Measurements from ENCODE around the gene ADAP2.
"Not testable (repeated sequence)": the region's sequence is repeated elsewhere in the genome, so short reads cannot be mapped to it uniquely, and the experiment has no call there.

Gene ADAP2

GRCh38 chr17:30908717-30909420 lies 12.9 kb upstream of the ADAP2 start:
- H3K27ac ChIP-seq: no peak overlapping the region

GRCh38 chr17:30910151-30910550 lies 11.6 kb upstream of the ADAP2 start:
- not testable (repeated sequence) for H3K27ac ChIP-seq

More at GRCh38 chr17:30908717-30909420, 12.9 kb upstream of the ADAP2 start:
- no peak for TF ChIP-seq ZFX (IDR thresholded peaks at IDR 0.05; ENCODE audit: borderline replicate concordance)
- TF ChIP-seq CTCF (IDR thresholded peaks at IDR 0.05): no peak

GRCh38 chr17:30913955-30914354 lies 7.8 kb upstream of the ADAP2 start:
- TF ChIP-seq CTCF (IDR thresholded peaks at IDR 0.05): no peak

GRCh38 chr17:30915833-30916611 lies 5.7 kb upstream of the ADAP2 start:
- TF ChIP-seq ZFX (IDR thresholded peaks at IDR 0.05; ENCODE audit: borderline replicate concordance) (no peak), CTCF (IDR thresholded peaks at IDR 0.05) (no peak)
- H3K27ac ChIP-seq: no peak overlapping the region

More at GRCh38 chr17:30913955-30914354, 7.8 kb upstream of the ADAP2 start:
- H3K27ac ChIP-seq: no peak overlapping the region

GRCh38 chr17:30917050-30917449 lies 4.7 kb upstream of the ADAP2 start:
- H3K27ac ChIP-seq: no peak overlapping the region
- TF ChIP-seq ZFX (IDR thresholded peaks at IDR 0.05; ENCODE audit: borderline replicate concordance): no peak
- no peak for TF ChIP-seq CTCF (IDR thresholded peaks at IDR 0.05)

GRCh38 chr17:30920282-30920681 lies 1.5 kb upstream of the ADAP2 start:
- H3K27ac ChIP-seq: no peak overlapping the region
- TF ChIP-seq CTCF (IDR thresholded peaks at IDR 0.05) (no peak), ZFX (IDR thresholded peaks at IDR 0.05; ENCODE audit: borderline replicate concordance) (no peak)

- TF ChIP-seq ZFX (IDR thresholded peaks at IDR 0.05; ENCODE audit: borderline replicate concordance): no peak
- no peak for TF ChIP-seq CTCF (IDR thresholded peaks at IDR 0.05)
- peak overlapping the region; percentile 8; the same call in 1 of the 2 replicates for H3K27ac ChIP-seq
Measured at GRCh38 chr17:30920683-30921543, 832 bp upstream of the ADAP2 start.

Measured in 22Rv1 (cell line).